ENCODE data around the gene FRMD4A. TPM values are rescaled to one million over a fixed set of nuclear protein-coding genes. Genes with fewer than 3 reads are reported as not detected.
A peak's percentile ranks its signal among the peaks of the same experiment; 100 is the strongest.

FRMD4A gene
- total RNA-seq, 1 experiment from 2014 or later: 18.3 TPM

- Histone ChIP-seq H3K9me3 (ENCODE audit: insufficient read depth, low read depth) (no peaks in the 10 kb centered on the region), H4K20me1 (ENCODE audit: insufficient read depth) (no peaks in the 10 kb centered on the region), H3K27ac (peak overlapping the region; percentile 65; the same call in 1 of the 2 replicates), H3K9me2 (ENCODE audit: insufficient read depth) (no peaks in the 10 kb centered on the region), H3K36me3 (ENCODE audit: low read depth) (no peaks in the 10 kb centered on the region), H2AFZ (no peak overlapping the region), H3K27me3 (ENCODE audit: insufficient read depth, low read depth) (no peaks in the 10 kb centered on the region), H3K4me3 (no peak overlapping the region), H3K4me2 (no peak overlapping the region), H3K4me1 (replicated peaks; ENCODE audit: insufficient read depth) (peaks cover 17% of the 10 kb centered on the region), H3K79me2 (ENCODE audit: low read depth) (no peaks in the 10 kb centered on the region), H3F3A (ENCODE audit: insufficient read depth, low read depth) (peaks cover 11% of the 10 kb centered on the region)
- ChIA-PET POLR2A (ENCODE audit: unreplicated experiment) (no interaction called here), CTCF (interaction anchor here (0.6 to 1.4 kb wide), 4 partner anchors 44 to 1209 kb away, joined by 3 to 14 read pairs (median 4); partner anchors contain the start of gene OPTN)
- no TSS peak for BruUV-seq (replicated peaks)
- no peak for DNase-seq
- intact Hi-C loops (cut with micrococcal nuclease; ENCODE audit: unreplicated experiment): loop anchor here (10.0 kb wide), 1 partner anchor 89 kb away; no protein-coding TSS in a partner anchor
- TF ChIP-seq CTCF (conservative IDR thresholded peaks at IDR 0.05): no peak
- no peak for TF ChIP-seq EZH2 (IDR thresholded peaks at IDR 0.05; ENCODE audit: low read depth)
Measured at GRCh38 chr10:13615650-13616300, 714.9 kb downstream of the FRMD4A start.

DNA sequence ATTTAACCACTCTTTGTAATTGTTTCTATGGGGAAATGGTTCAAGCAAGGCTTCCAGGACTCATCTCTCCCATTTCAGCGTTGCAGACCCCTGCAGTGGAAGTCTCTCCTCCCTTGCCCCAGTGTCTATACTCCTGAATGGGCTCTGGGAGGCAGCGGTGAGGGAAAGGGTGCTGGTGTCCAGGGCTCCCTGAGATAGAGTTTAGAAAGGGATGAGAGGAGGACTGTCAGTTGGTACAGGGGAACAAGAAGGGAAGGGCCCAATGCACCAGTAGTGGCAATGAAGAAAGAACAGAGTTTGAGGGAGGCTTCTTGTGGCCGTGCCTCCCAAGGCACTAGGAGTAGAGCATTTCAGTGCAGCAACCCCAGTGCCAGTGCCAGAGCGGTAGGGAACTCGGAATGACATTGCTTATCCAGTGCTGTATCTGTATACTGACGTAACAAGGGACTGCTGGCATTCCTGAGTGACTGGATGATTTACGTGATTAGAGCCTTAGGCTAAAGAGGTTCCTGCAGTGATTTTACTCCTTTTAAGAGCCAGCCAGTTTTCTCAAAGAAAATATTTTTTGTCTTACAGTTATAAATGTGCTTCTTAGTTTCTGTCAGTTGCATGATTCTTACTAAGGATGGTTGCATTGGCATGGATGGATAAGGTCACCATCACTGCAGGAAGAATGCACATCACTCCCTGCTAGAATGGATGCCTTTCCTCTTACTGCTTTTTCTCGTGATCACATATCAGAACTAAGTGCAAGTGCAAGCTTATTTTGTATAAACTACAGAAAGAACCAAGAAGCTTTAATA, 716.0 kb downstream of the FRMD4A start:
- 0 out of 2 replicates have a peak overlapping the region, but pooled peaks have one; percentile 25 for H3K4me2 ChIP-seq
- peaks cover 11% of the 10 kb centered on the region for H3F3A ChIP-seq (ENCODE audit: insufficient read depth, low read depth)
- H3K4me1 ChIP-seq (replicated peaks; ENCODE audit: insufficient read depth): peaks cover 17% of the 10 kb centered on the region
- no peak overlapping the region for H3K4me3 ChIP-seq
- no peaks in the 10 kb centered on the region for H3K9me2 ChIP-seq (ENCODE audit: insufficient read depth)
- H2AFZ ChIP-seq: no peak overlapping the region
- CTCF ChIA-PET: interaction anchor here (0.6 to 1.4 kb wide), 4 partner anchors 45 to 1210 kb away, joined by 3 to 14 read pairs (median 4); partner anchors contain the start of gene OPTN
- no TSS peak for BruUV-seq (replicated peaks)
- H3K27ac ChIP-seq: peak overlapping the region; percentile 65
- intact Hi-C loops (cut with micrococcal nuclease; ENCODE audit: unreplicated experiment): loop anchor here (1.0 to 10.0 kb wide), 2 partner anchors 90 to 164 kb away; no protein-coding TSS in a partner anchor
- no peaks in the 10 kb centered on the region for H3K79me2 ChIP-seq (ENCODE audit: low read depth)
- DNase-seq: peak; percentile 60 to 79
- POLR2A ChIA-PET (ENCODE audit: unreplicated experiment): interaction anchor here (0.7 kb wide), 1 partner anchor 141 kb away, joined by 3 read pairs; no protein-coding TSS in a partner anchor
- H3K27me3 ChIP-seq (ENCODE audit: insufficient read depth, low read depth): no peaks in the 10 kb centered on the region
- no peak for TF ChIP-seq EZH2 (IDR thresholded peaks at IDR 0.05; ENCODE audit: low read depth)
- TF ChIP-seq CTCF (conservative IDR thresholded peaks at IDR 0.05): no peak
- H3K36me3 ChIP-seq (ENCODE audit: low read depth): no peaks in the 10 kb centered on the region
- H4K20me1 ChIP-seq (ENCODE audit: insufficient read depth): no peaks in the 10 kb centered on the region
- no peaks in the 10 kb centered on the region for H3K9me3 ChIP-seq (ENCODE audit: insufficient read depth, low read depth)

DNA sequence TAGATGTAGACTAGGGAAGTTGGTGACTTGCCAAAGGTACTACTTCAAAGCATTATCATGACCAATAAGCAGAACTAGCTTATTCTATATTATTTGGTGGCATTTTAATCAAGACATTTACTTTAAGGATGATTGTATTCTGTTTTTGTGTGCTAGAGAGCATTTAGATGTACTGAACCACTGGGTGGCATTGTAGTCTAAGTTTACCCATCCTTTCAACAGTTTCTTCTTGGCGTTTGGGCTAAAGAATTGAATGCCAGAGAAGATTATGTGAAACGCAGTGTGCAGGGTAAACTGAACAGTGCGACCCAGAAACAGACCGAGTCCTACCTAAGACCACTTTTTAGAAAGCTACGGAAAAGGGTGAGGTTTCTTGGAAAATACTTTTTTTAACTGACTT, 717.2 kb downstream of the FRMD4A start:
- Histone ChIP-seq H3K27ac (no peak overlapping the region), H3K9me3 (ENCODE audit: insufficient read depth, low read depth) (no peaks in the 10 kb centered on the region), H2AFZ (no peak overlapping the region), H4K20me1 (ENCODE audit: insufficient read depth) (no peaks in the 10 kb centered on the region), H3K36me3 (ENCODE audit: low read depth) (no peaks in the 10 kb centered on the region), H3K27me3 (ENCODE audit: insufficient read depth, low read depth) (no peaks in the 10 kb centered on the region), H3K4me3 (no peak overlapping the region), H3K4me1 (replicated peaks; ENCODE audit: insufficient read depth) (peaks cover 17% of the 10 kb centered on the region), H3F3A (ENCODE audit: insufficient read depth, low read depth) (peaks cover 11% of the 10 kb centered on the region), H3K79me2 (ENCODE audit: low read depth) (no peaks in the 10 kb centered on the region), H3K9me2 (ENCODE audit: insufficient read depth) (no peaks in the 10 kb centered on the region), H3K4me2 (no peak overlapping the region)
- no peak for DNase-seq
- no TSS peak for BruUV-seq (replicated peaks)
- intact Hi-C loops (cut with micrococcal nuclease; ENCODE audit: unreplicated experiment): loop anchor here (10.0 kb wide), 1 partner anchor 91 kb away; no protein-coding TSS in a partner anchor
- TF ChIP-seq EZH2 (IDR thresholded peaks at IDR 0.05; ENCODE audit: low read depth): no peak
- TF ChIP-seq CTCF (conservative IDR thresholded peaks at IDR 0.05): peak; percentile 64
- ChIA-PET CTCF (interaction anchor here (0.7 kb wide), 1 partner anchor 400 kb away, joined by 3 read pairs; no protein-coding TSS in a partner anchor), POLR2A (ENCODE audit: unreplicated experiment) (interaction anchor here (0.7 kb wide), 1 partner anchor 1326 kb away, joined by 10 read pairs; no protein-coding TSS in a partner anchor)
